Measurements from ENCODE around the gene OXNAD1.

DNA sequence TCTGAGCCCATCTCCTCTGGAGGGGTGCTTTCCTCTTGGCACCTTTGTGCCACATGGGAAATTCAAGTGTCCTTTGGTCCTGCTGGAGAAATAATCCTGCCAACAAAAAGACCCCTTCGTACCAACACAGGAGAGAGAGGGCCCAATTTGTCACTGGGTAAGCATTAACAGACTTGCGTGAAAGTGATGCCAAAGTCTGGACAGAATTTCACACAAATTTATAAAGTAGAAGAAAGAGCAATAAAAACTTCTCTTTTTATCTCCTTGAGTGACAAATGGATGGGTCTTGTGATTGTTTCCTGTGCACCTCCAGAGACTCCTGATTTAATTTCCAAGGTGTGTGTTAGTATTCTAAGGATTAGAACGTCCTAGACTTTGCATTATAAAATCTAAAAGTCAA lies 15.1 kb upstream of the OXNAD1 start:
- TF ChIP-seq, protein P1, sequence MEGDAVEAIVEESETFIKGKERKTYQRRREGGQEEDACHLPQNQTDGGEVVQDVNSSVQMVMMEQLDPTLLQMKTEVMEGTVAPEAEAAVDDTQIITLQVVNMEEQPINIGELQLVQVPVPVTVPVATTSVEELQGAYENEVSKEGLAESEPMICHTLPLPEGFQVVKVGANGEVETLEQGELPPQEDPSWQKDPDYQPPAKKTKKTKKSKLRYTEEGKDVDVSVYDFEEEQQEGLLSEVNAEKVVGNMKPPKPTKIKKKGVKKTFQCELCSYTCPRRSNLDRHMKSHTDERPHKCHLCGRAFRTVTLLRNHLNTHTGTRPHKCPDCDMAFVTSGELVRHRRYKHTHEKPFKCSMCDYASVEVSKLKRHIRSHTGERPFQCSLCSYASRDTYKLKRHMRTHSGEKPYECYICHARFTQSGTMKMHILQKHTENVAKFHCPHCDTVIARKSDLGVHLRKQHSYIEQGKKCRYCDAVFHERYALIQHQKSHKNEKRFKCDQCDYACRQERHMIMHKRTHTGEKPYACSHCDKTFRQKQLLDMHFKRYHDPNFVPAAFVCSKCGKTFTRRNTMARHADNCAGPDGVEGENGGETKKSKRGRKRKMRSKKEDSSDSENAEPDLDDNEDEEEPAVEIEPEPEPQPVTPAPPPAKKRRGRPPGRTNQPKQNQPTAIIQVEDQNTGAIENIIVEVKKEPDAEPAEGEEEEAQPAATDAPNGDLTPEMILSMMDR (IDR thresholded peaks at IDR 0.05), result no peak
- no peak for TF ChIP-seq EP300 (IDR thresholded peaks at IDR 0.05)

Measured in suprapubic skin (tissue), 3 donors.